Testis (tissue), 3 donors: ENCODE data around the gene TUBGCP6. TPM values are rescaled to one million over a fixed set of nuclear protein-coding genes. Genes with fewer than 3 reads are reported as not detected.
A peak's percentile ranks its signal among the peaks of the same experiment; 100 is the strongest.

ENCODE experiments used
- DNase-seq: peaks from one replicate; pipeline ENCODE4 v3.0.0-alpha.2; 2019
- H3K27ac ChIP-seq, 2 donors: fragments of 200-600 bp; sonication (generic); one replicate each; pipeline ENCODE4 v1.5.1; 2019
- H3K27me3 ChIP-seq: fragments of 200-600 bp; sonication (generic); one replicate; pipeline ENCODE4 v1.5.1; 2019
- H3K36me3 ChIP-seq: fragments of 200-600 bp; sonication (generic); one replicate; pipeline ENCODE4 v1.5.1; 2017; ENCODE audit warnings: low read depth; ENCODE audit errors: missing control alignments
- H3K4me1 ChIP-seq: fragments of 200-600 bp; sonication (generic); one replicate; pipeline ENCODE4 v1.5.1; 2019
- H3K4me3 ChIP-seq, 2 donors: fragments of 200-600 bp; sonication (generic); one replicate each; pipeline ENCODE4 v1.5.1; 2017 to 2019
- H3K9me3 ChIP-seq: fragments of 200-600 bp; sonication (generic); one replicate; pipeline ENCODE4 v1.5.1; 2017
- CTCF ChIP-seq, 3 experiments: fragments of 450-650 bp in 2 of 3; fragments of 200-600 bp in 1 of 3; sonication (generic) in 1 of 3; IDR thresholded peaks; one replicate each; pipeline ENCODE4 v1.5.1; 2016 to 2019; ENCODE audit warnings: antibody characterized with exemption in 3 of 3, mild to moderate bottlenecking in 2 of 3, moderate library complexity in 1 of 3
- POLR2A ChIP-seq: fragments of 450-650 bp; IDR thresholded peaks from one replicate; pipeline ENCODE4 v1.6.1; 2017; ENCODE audit warnings: antibody characterized with exemption, mild to moderate bottlenecking, moderate library complexity
- WGBS, 2 donors: methylation state at CpG; one replicate each; pipeline ENCODE4 v1.1.5; 2018; 5-methylcytosine and 5-hydroxymethylcytosine counted together
- intact Hi-C: fragments of 100-400 bp; cut with DNase I; formaldehyde crosslinking; loops from one replicate; pipeline ENCODE4 v1.15.1; 2023; ENCODE audit warnings: low total_unique reads
- polyA plus RNA-seq: library from polyadenylated mRNA; stranded (reverse); fragments of 350-450 nt; fragmentation: Illumina TruSeq; extraction: RNeasy Lipid Tissue Mini Kit (QIAGEN cat#74804); gene quantifications from one replicate; pipeline ENCODE4 v1.2.3, GENCODE V29; 2014; ENCODE audit warnings: low read depth, low replicate concordance; ENCODE audit not compliant: insufficient read depth
- total RNA-seq, 2 donors: library from RNA; depleted of rRNA; stranded (reverse); fragments of >200 nt; gene quantifications; one replicate each; pipeline ENCODE4 v1.2.3, GENCODE V29; 2016

TUBGCP6 gene
- total and polyA plus RNA-seq, 3 donors from 2014 or later, result 40.2 to 143 (median 136) TPM

GRCh38 chr22:50218996-50219727 lies 25.7 kb downstream of the TUBGCP6 start:
- Histone ChIP-seq H3K9me3 (no peaks in the 10 kb centered on the region), H3K27ac (no peak overlapping the region), H3K4me3 (no peak overlapping the region), H3K36me3 (no peaks in the 10 kb centered on the region), H3K27me3 (no peaks in the 10 kb centered on the region), H3K4me1 (peaks cover 5% of the 10 kb centered on the region)
- DNase-seq, result peak; percentile 85
- intact Hi-C loops, result no loop called here
- WGBS, 2 donors, result 73 to 85% methylated on average over 35 to 42 of the region's 42 CpGs
- no peak for TF ChIP-seq POLR2A
- TF ChIP-seq CTCF (IDR thresholded peaks at IDR 0.05), result no peak

GRCh38 chr22:50218153-50218995 lies 26.4 kb downstream of the TUBGCP6 start:
- no peaks in the 10 kb centered on the region for H3K36me3 ChIP-seq
- no peak for DNase-seq
- no peaks in the 10 kb centered on the region for H3K27me3 ChIP-seq
- H3K4me3 ChIP-seq, result no peak overlapping the region
- H3K9me3 ChIP-seq, result no peaks in the 10 kb centered on the region
- peaks cover 5% of the 10 kb centered on the region for H3K4me1 ChIP-seq
- no peak for TF ChIP-seq POLR2A
- no peak for TF ChIP-seq CTCF (IDR thresholded peaks at IDR 0.05)
- H3K27ac ChIP-seq, result no peak overlapping the region
- intact Hi-C loops, result no loop called here
- WGBS, 2 donors, result 83 to 88% methylated on average over 13 to 42 of the region's 43 CpGs

- Histone ChIP-seq H3K9me3 (no peaks in the 10 kb centered on the region), H3K4me1 (peaks cover 5% of the 10 kb centered on the region), H3K36me3 (no peaks in the 10 kb centered on the region), H3K27ac (no peak overlapping the region), H3K27me3 (no peaks in the 10 kb centered on the region), H3K4me3 (no peak overlapping the region)
- intact Hi-C loops, result no loop called here
- DNase-seq, result no peak
- TF ChIP-seq POLR2A, result no peak
- TF ChIP-seq CTCF (IDR thresholded peaks at IDR 0.05), result no peak
- 83 to 85% methylated on average over 14 to 21 of the region's 21 CpGs for WGBS, 2 donors
Observed at GRCh38 chr22:50217543-50218152, 27.2 kb downstream of the TUBGCP6 start.

GRCh38 chr22:50216684-50217520 lies 27.9 kb downstream of the TUBGCP6 start:
- Histone ChIP-seq H3K36me3 (no peaks in the 10 kb centered on the region), H3K27me3 (no peaks in the 10 kb centered on the region), H3K4me3 (no peak overlapping the region), H3K4me1 (peaks cover 5% of the 10 kb centered on the region), H3K9me3 (no peaks in the 10 kb centered on the region), H3K27ac (no peak overlapping the region)
- TF ChIP-seq CTCF (IDR thresholded peaks at IDR 0.05), result no peak
- TF ChIP-seq POLR2A, result no peak
- 93 to 96% methylated on average over 23 to 57 of the region's 57 CpGs for WGBS, 2 donors
- DNase-seq, result no peak
- intact Hi-C loops, result no loop called here
